HEK293 (cell line): ENCODE data around the gene GCC2.
A peak's percentile ranks its signal among the peaks of the same experiment; 100 is the strongest.

ENCODE experiments used
- CTCF ChIA-PET: fragments of 350-600 bp; formaldehyde crosslinking; extraction: SDS; loops from one replicate; lab custom pipeline; 2021; ENCODE audit warnings: antibody characterized with exemption; lab: Yijun Ruan, JAX
- POLR2A ChIA-PET: fragments of 300-600 bp; formaldehyde crosslinking; extraction: SDS; loops from one replicate; lab custom pipeline; 2020; ENCODE audit warnings: antibody characterized with exemption, inconsistent platforms; lab: Yijun Ruan, JAX
- H3K27ac ChIP-seq: fragments of 200-500 bp; sonication (Bioruptor generic); 2 replicates; pipeline ENCODE4 v1.5.1; 2014; ENCODE audit warnings: low read depth, low read length, control low read depth, inconsistent platforms; ENCODE audit errors: extremely low read depth
- H3K36me3 ChIP-seq, 2 experiments: fragments of 200-500 bp in 1 of 2; sonication (Bioruptor generic) in 1 of 2; 1 replicate in 1 of 2; 2 replicates in 1 of 2; pipeline ENCODE4 v1.5.1; 2014 to 2017; ENCODE audit warnings: inconsistent platforms in 2 of 2, low read length in 2 of 2; ENCODE audit not compliant: control insufficient read depth in 2 of 2, insufficient read depth in 1 of 2
- H3K4me1 ChIP-seq: fragments of 200-500 bp; sonication (Bioruptor generic); 2 replicates; pipeline ENCODE4 v1.5.1; 2014; ENCODE audit warnings: mild to moderate bottlenecking, low read length, inconsistent platforms; ENCODE audit not compliant: control insufficient read depth, insufficient read depth
- H3K4me3 ChIP-seq: 2 replicates; pipeline ENCODE4 v1.5.1; 2011; ENCODE audit warnings: low read depth, mild to moderate bottlenecking, control low read depth, low read length, moderate library complexity
- H3K9me3 ChIP-seq: fragments of 200-500 bp; sonication (Bioruptor generic); 2 replicates; pipeline ENCODE4 v1.5.1; 2014; ENCODE audit warnings: low read depth, low read length, inconsistent platforms; ENCODE audit not compliant: control insufficient read depth, insufficient read depth
- ATF2 ChIP-seq: fragments of 450-650 bp; formaldehyde crosslinking; IDR thresholded peaks from 2 replicates; pipeline ENCODE4 v1.5.1; 2016; ENCODE audit warnings: missing biosample characterization, missing genetic modification characterization, low read depth
- HOXD13 ChIP-seq: sonication (generic); formaldehyde crosslinking; IDR thresholded peaks from 2 replicates; pipeline ENCODE4 v1.8.0; 2022; ENCODE audit warnings: missing genetic modification reagents, borderline replicate concordance
- SP7 ChIP-seq: fragments of 450-650 bp; formaldehyde crosslinking; IDR thresholded peaks from 2 replicates; pipeline ENCODE4 v1.5.1; 2016; ENCODE audit warnings: missing biosample characterization, missing genetic modification characterization
- ZEB2 ChIP-seq: fragments of 450-650 bp; formaldehyde crosslinking; IDR thresholded peaks from 2 replicates; pipeline ENCODE4 v1.5.1; 2016; ENCODE audit warnings: missing biosample characterization, missing genetic modification characterization
- ZIC2 ChIP-seq: fragments of 450-650 bp; formaldehyde crosslinking; IDR thresholded peaks from 2 replicates; pipeline ENCODE4 v1.5.1; 2016; ENCODE audit warnings: missing biosample characterization, missing genetic modification characterization
- ZNF146 ChIP-seq: fragments of 450-650 bp; formaldehyde crosslinking; IDR thresholded peaks from 2 replicates; pipeline ENCODE4 v1.5.1; 2016; ENCODE audit warnings: missing biosample characterization, missing genetic modification characterization
- ZNF18 ChIP-seq: fragments of 450-650 bp; formaldehyde crosslinking; IDR thresholded peaks from 2 replicates; pipeline ENCODE4 v1.5.1; 2016; ENCODE audit warnings: missing biosample characterization, missing genetic modification characterization
- ZNF221 ChIP-seq: fragments of 450-650 bp; formaldehyde crosslinking; IDR thresholded peaks from 2 replicates; pipeline ENCODE4 v1.5.1; 2017; ENCODE audit warnings: missing biosample characterization, missing genetic modification characterization, borderline replicate concordance
- ZNF335 ChIP-seq: fragments of 450-650 bp; formaldehyde crosslinking; conservative IDR thresholded peaks from 2 replicates; pipeline ENCODE4 v1.5.1; 2016; ENCODE audit warnings: missing biosample characterization, missing genetic modification characterization
- ZNF518A ChIP-seq: fragments of 450-650 bp; formaldehyde crosslinking; conservative IDR thresholded peaks from 2 replicates; pipeline ENCODE4 v1.5.1; 2016; ENCODE audit warnings: low read depth, missing biosample characterization, missing genetic modification characterization
- ZNF585B ChIP-seq: fragments of 450-650 bp; formaldehyde crosslinking; IDR thresholded peaks from 2 replicates; pipeline ENCODE4 v1.5.1; 2016; ENCODE audit warnings: missing biosample characterization, missing genetic modification characterization
- ZNF785 ChIP-seq: fragments of 450-650 bp; formaldehyde crosslinking; IDR thresholded peaks from 2 replicates; pipeline ENCODE4 v1.5.1; 2016; ENCODE audit warnings: missing biosample characterization, missing genetic modification characterization

Gene GCC2

GRCh38 chr2:108454440-108454839 is 5.4 kb downstream of the GCC2 start (continued):
- no peak for TF ChIP-seq SP7 (tag by site-specific recombination)
- TF ChIP-seq ZNF335 (tag by site-specific recombination), result no peak
- TF ChIP-seq ZNF18 (tag by site-specific recombination), result no peak
- no peak for TF ChIP-seq ZIC2 (tag by site-specific recombination)

GRCh38 chr2:108455571-108455970 is 6.6 kb downstream of the GCC2 start:
- POLR2A ChIA-PET, result no interaction called here

More at GRCh38 chr2:108455571-108455970, 6.6 kb downstream of the GCC2 start:
- no peak overlapping the region for H3K27ac ChIP-seq
- no peak overlapping the region for H3K4me3 ChIP-seq
- peaks cover 70 to 93% of the 10 kb centered on the region in 2 experiments for H3K36me3 ChIP-seq
- TF ChIP-seq ATF2 (tag by site-specific recombination) (no peak), ZNF518A (tag by site-specific recombination) (no peak), ZEB2 (tag by site-specific recombination) (no peak), ZNF146 (tag by site-specific recombination) (peak; percentile 75), ZNF221 (tag by site-specific recombination) (no peak), HOXD13 (CRISPR knock-in tag) (no peak), ZNF785 (no peak), ZNF585B (tag by site-specific recombination) (no peak)
- no peaks in the 10 kb centered on the region; the same call in 1 of the 2 replicates for H3K9me3 ChIP-seq
- CTCF ChIA-PET, result no interaction called here
- no peaks in the 10 kb centered on the region for H3K4me1 ChIP-seq
